Endothelial cell of umbilical vein (primary cell): Measurements from ENCODE around the gene CBX6.

Experiments
- EZH2 ChIP-seq: IDR thresholded peaks from 2 replicates; pipeline ENCODE4 v1.6.1; 2012; ENCODE audit warnings: borderline replicate concordance, low read depth, mild to moderate bottlenecking, moderate library complexity, low read length, inconsistent platforms; ENCODE audit not compliant: severe bottlenecking
- POLR2A ChIP-seq: IDR thresholded peaks from 2 replicates; pipeline ENCODE4 v1.6.1; 2012; ENCODE audit warnings: low read depth, mild to moderate bottlenecking, control low read depth, low read length
- POLR2AphosphoS5 ChIP-seq: IDR thresholded peaks from 2 replicates; pipeline ENCODE4 v1.6.1; 2012; ENCODE audit warnings: low read depth, mild to moderate bottlenecking, control low read depth, low read length, moderate library complexity; ENCODE audit not compliant: insufficient read depth
- TF ChIP-seq, protein P1 (sequence below), 2 donors: IDR thresholded peaks; 1 replicate in 1 of 2; 2 replicates in 1 of 2; pipeline ENCODE4 v1.5.1; 2011; ENCODE audit warnings: low read length in 2 of 2, mild to moderate bottlenecking in 2 of 2, moderate library complexity in 2 of 2, control low read depth in 1 of 2, inconsistent platforms in 1 of 2, low read depth in 1 of 2; ENCODE audit not compliant: insufficient read depth in 1 of 2; ENCODE audit errors: extremely low read depth in 1 of 2
- TF ChIP-seq, protein P2 (sequence below): IDR thresholded peaks from 2 replicates; pipeline ENCODE4 v1.6.1; 2011; ENCODE audit not compliant: insufficient read depth, insufficient read length

- TF ChIP-seq, protein P1, sequence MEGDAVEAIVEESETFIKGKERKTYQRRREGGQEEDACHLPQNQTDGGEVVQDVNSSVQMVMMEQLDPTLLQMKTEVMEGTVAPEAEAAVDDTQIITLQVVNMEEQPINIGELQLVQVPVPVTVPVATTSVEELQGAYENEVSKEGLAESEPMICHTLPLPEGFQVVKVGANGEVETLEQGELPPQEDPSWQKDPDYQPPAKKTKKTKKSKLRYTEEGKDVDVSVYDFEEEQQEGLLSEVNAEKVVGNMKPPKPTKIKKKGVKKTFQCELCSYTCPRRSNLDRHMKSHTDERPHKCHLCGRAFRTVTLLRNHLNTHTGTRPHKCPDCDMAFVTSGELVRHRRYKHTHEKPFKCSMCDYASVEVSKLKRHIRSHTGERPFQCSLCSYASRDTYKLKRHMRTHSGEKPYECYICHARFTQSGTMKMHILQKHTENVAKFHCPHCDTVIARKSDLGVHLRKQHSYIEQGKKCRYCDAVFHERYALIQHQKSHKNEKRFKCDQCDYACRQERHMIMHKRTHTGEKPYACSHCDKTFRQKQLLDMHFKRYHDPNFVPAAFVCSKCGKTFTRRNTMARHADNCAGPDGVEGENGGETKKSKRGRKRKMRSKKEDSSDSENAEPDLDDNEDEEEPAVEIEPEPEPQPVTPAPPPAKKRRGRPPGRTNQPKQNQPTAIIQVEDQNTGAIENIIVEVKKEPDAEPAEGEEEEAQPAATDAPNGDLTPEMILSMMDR (IDR thresholded peaks at IDR 0.05; ENCODE audit: extremely low read depth in 1 of 2, insufficient read depth in 1 of 2, low read depth in 1 of 2, low read length in 2 of 2), result no peak
- TF ChIP-seq POLR2A, result no peak
- no peak for TF ChIP-seq EZH2
- no peak for TF ChIP-seq POLR2AphosphoS5
- TF ChIP-seq, protein P2, sequence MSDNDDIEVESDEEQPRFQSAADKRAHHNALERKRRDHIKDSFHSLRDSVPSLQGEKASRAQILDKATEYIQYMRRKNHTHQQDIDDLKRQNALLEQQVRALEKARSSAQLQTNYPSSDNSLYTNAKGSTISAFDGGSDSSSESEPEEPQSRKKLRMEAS, result no peak
Measured at GRCh38 chr22:38867124-38867455, 4.9 kb downstream of the CBX6 start.
